ENCODE results near the gene BRAF.
"Not testable (repeated sequence)": the region's sequence is repeated elsewhere in the genome, so short reads cannot be mapped to it uniquely, and the experiment has no call there.

The BRAF gene

GRCh38 chr7:140697447-140698143 lies 227.1 kb downstream of the BRAF start:
- DNase-seq, result no peak

DNA sequence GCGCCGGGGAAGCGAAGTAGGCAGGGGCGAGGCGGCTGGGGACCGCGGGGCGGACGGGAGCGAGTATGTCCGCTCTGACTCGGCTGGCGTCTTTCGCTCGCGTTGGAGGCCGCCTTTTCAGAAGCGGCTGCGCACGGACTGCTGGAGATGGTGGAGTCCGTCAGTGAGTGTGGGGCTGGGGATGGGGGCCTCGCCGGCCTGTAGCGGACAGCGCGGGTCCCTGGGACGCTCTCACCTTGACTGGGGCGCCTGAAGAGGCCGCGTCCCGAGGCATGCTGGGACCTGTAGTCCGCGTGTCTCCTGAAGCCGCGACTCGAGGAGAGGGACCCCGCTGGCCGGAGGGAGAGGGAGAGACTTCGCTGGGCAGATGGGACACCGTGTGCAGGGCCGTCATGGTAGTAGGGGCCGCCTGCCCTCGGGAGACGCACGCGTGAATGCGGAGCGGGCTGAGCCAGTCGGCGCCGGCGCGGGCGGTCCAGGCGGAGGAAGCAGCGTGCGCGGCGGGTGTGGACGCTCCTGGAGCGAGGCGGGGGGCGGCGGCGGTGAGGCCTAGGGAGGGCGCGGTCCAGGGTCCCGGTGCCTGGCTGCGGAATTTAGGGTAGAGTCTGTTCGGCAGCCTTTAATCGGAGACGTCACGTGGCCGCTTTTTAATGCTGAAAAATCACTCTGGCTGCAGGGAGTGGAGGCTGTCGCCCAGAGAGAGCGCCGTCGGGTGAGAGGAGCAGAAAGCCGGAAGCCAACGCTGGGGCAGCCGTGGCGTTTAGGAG lies 227.9 kb downstream of the BRAF start, which contains the start of gene NDUFB2:
Gene NDUFB2 (plus strand): TSS at position 29 of the 767 bp plus-strand sequence. CDS start 37 bp downstream, at position 66.
- DNase-seq, result peak; percentile 90

DNA sequence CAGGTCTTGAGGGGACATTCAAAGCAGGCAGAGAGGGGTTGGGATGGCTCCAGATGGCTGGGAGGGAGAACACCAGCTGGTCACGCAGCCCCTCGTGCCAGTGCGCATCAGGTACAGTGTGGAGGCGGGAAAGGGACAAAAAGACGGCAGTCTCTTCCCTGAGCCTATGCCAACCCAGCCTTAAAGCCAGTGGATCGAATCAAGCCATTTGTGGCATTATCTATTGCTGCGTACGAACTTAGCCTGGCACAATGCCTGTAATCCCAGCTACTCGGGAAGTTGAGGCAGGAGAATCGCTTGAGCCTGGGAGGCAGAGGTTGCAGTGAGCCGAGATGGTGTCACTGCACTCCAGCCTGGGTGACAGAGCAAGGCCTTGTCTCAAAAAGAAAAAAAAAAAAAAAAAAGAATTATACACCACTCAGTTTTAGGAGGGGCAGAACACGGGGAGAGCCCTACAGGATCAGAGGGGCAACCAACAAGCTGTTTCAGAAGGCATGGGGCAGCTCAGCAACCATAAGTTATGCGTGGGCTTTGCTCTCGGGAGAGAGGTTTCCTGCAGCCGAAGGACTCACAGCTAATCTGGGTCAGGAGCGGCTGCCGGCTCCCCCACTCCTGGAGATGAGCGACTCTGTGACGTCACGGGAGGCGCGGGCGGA lies 228.6 kb downstream of the BRAF start:
- DNase-seq, result peak; percentile 93

DNA sequence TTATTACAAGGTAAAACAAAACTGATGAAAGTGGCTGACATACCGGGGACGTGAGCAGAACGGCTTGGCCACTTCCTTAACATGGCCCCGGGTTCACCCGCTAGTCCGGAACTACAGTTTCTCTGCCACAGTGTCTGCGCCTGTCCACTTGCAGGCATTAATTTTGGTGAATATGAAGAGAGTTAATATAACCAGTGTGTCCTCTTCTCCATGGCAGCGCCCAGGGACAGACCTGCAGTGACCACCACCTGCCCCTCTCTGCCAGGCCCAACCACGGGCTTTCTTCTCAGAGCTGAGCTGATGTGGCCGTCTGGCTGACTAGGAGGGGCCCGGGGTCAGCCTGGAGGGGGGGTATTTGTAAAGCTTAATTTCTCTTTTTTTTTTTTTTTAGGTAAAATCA lies 229.3 kb downstream of the BRAF start:
- DNase-seq, result no peak

GRCh38 chr7:140694592-140694991 lies 230.1 kb downstream of the BRAF start:
- DNase-seq, result no peak

DNA sequence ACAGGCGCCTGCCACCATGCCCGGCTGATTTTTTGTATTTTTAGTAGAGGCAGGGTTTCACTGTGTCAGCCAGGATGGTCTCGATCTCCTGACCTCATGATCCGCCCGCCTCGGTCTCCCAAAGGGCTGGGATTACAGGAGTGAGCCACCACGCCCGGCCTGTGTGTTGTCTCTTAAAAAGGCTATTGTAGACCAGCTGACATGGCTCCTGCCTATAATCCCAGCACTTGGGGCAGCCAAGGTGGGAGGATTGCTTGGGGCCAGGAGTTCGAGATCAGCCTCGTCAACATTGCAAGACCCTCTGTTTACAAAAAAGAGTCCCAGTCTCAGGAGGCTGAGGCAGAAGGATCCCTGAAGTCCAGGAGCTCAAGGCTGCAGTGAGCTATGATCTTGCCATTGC lies 230.9 kb downstream of the BRAF start:
- not testable (repeated sequence) for DNase-seq

- no peak for DNase-seq
Measured at GRCh38 chr7:140691376-140692045, 233.2 kb downstream of the BRAF start.

- DNase-seq, result no peak
Measured at GRCh38 chr7:140689199-140690152, 235.3 kb downstream of the BRAF start.

GRCh38 chr7:140688341-140688740 lies 236.4 kb downstream of the BRAF start:
- DNase-seq, result no peak

GRCh38 chr7:140686921-140687320 lies 237.8 kb downstream of the BRAF start:
- DNase-seq, result no peak

GRCh38 chr7:140685407-140686087 lies 239.2 kb downstream of the BRAF start:
- DNase-seq, result no peak

- DNase-seq, result no peak
Measured at GRCh38 chr7:140684066-140684950, 240.4 kb downstream of the BRAF start.

DNA sequence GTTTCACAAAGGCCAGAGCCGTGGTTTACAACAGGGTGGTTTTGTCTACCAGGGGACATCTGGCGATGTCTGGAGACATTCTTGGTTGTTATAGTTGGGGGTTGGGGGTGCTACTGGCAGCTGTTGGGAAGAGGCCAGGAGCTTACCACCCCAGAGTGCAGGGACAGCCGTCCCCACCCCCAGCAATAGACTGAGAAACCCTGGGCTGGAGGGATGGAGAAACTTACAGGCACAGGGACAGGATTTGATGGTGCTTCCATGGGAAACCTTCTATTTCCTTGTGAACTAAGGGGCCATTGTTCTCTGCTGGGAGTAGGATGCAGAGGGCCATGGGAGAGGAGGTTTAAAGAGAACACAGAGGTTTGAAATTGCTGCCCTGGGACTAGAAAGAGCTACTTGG lies 241.1 kb downstream of the BRAF start:
- DNase-seq, result no peak

GRCh38 chr7:140681766-140682165 lies 243.0 kb downstream of the BRAF start:
- DNase-seq, result no peak

- no peak for DNase-seq
Measured at GRCh38 chr7:140680886-140681285, 243.8 kb downstream of the BRAF start.

- no peak for DNase-seq
Measured at GRCh38 chr7:140679186-140679585, 245.5 kb downstream of the BRAF start.

DNA sequence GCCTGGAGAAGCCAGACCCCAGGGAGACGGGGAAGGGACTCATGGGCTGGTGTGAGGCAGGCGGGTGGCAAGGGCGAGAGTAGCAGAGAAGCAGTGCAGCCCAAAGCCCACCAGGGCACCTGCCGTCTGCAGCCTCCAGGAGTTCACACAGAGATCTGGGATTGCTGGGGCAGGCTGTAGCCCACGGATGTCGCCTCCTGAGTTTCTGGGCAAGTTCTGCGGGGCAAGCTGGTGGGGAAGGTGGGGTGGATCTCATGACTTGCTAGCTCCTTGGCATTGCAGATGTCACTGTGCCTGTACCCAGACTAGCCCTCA lies 246.0 kb downstream of the BRAF start:
- no peak for DNase-seq

DNA sequence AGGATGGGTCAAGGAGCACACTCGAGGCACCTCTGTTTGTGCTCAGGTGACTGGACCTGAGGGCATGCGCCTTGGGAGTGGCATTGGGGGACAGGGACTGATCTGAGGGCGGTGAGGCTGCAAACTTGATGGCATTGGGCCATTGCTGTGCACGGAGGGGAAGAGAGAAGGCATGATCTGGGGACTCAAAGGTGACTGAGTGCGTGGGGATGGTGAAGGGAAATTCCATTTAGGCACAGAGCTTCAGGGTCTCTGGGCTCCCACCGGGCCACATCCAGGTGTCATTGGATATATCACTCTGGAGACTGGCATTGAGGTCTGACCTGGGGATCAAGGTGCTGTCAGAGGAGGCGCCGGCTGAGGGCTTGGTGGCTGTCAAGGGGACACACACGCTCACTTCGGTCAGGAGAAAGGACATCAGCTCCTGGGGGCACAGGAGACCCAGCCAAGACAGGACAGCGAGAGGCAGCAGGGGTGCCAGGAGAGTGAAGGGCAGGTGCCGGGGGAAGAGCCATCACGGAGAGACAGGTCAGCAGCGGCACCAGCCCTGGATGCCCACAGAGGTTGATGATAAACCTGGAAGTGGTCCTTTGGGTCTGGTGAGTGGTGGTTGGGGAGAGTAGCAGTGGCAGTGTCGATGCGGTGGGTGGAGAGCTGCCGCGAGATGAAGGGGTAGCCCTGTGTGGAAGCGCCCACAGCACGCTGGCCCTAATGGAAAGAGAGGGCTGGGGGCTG lies 246.5 kb downstream of the BRAF start:
- no peak for DNase-seq

- no peak for DNase-seq
Measured at GRCh38 chr7:140677496-140677895, 247.2 kb downstream of the BRAF start.

- DNase-seq, result not testable (repeated sequence)
Measured at GRCh38 chr7:140676956-140677355, 247.8 kb downstream of the BRAF start.

Data from NCI-H1092 treated with DMSO at 0.1 percent for 48 hours (cell line).